GM23338 (cell line): ENCODE data around the gene PARVA. TPM values are rescaled to one million over a fixed set of nuclear protein-coding genes. Genes with fewer than 3 reads are reported as not detected.

Source experiments
- ATAC-seq: fragments of 200-7000 bp; cut with Tn5 transposase; 3 replicates; pipeline ENCODE4 v1.9.1; 2020
- DNase-seq: peaks from one replicate; pipeline ENCODE4 v3.0.0-alpha.2; 2015; ENCODE audit warnings: low spot score
- H2AFZ ChIP-seq: fragments of 200-600 bp; sonication (generic); 2 replicates; pipeline ENCODE4 v1.8.0; 2016; ENCODE audit warnings: antibody characterized with exemption, mild to moderate bottlenecking, moderate library complexity
- H3F3A ChIP-seq: fragments of 200-600 bp; sonication (generic); replicated peaks from 2 replicates; pipeline ENCODE4 v1.8.0; 2017; ENCODE audit warnings: antibody characterized with exemption, mixed run types, low read depth
- H3K27ac ChIP-seq: fragments of 200-600 bp; sonication (generic); 2 replicates; pipeline ENCODE4 v1.6.1; 2016; ENCODE audit warnings: low read depth
- H3K27me3 ChIP-seq: fragments of 200-600 bp; sonication (generic); 2 replicates; pipeline ENCODE4 v1.8.0; 2016; ENCODE audit warnings: mild to moderate bottlenecking, mixed run types, moderate library complexity; ENCODE audit not compliant: insufficient read depth
- H3K36me3 ChIP-seq: fragments of 200-600 bp; sonication (generic); 2 replicates; pipeline ENCODE4 v1.8.0; 2016; ENCODE audit warnings: mild to moderate bottlenecking; ENCODE audit not compliant: insufficient read depth
- H3K4me1 ChIP-seq: fragments of 200-600 bp; sonication (generic); 2 replicates; pipeline ENCODE4 v1.8.0; 2016; ENCODE audit warnings: mild to moderate bottlenecking, moderate library complexity; ENCODE audit not compliant: insufficient read depth
- H3K4me2 ChIP-seq: fragments of 200-600 bp; sonication (generic); 2 replicates; pipeline ENCODE4 v1.7.1; 2017; ENCODE audit warnings: mixed run types
- H3K4me3 ChIP-seq: fragments of 200-600 bp; sonication (generic); 2 replicates; pipeline ENCODE4 v1.6.1; 2016; ENCODE audit warnings: mixed run types
- H3K79me2 ChIP-seq: fragments of 200-600 bp; sonication (generic); replicated peaks from 2 replicates; pipeline ENCODE4 v1.8.0; 2017; ENCODE audit warnings: mild to moderate bottlenecking; ENCODE audit not compliant: insufficient read depth
- H3K9me2 ChIP-seq: fragments of 200-600 bp; sonication (generic); 2 replicates; pipeline ENCODE4 v1.8.0; 2017; ENCODE audit not compliant: insufficient read depth
- H4K20me1 ChIP-seq: fragments of 200-600 bp; sonication (generic); replicated peaks from 2 replicates; pipeline ENCODE4 v1.8.0; 2017; ENCODE audit warnings: mild to moderate bottlenecking; ENCODE audit not compliant: insufficient read depth
- H3K27ac Mint-ChIP-seq: 2 replicates; pipeline ENCODE4 v1.8.0; 2020; ENCODE audit warnings: inconsistent platforms, mild to moderate bottlenecking, moderate library complexity, mixed read lengths
- H3K27me3 Mint-ChIP-seq: 3 replicates; pipeline ENCODE4 v1.8.0; 2022; ENCODE audit warnings: low read depth, mild to moderate bottlenecking, moderate library complexity, mixed read lengths, inconsistent platforms; ENCODE audit not compliant: insufficient read depth, poor library complexity
- H3K36me3 Mint-ChIP-seq: 3 replicates; pipeline ENCODE4 v1.8.0; 2021; ENCODE audit warnings: low read depth, mild to moderate bottlenecking, inconsistent platforms, moderate library complexity, mixed read lengths
- H3K4me1 Mint-ChIP-seq: 3 replicates; pipeline ENCODE4 v1.8.0; 2020; ENCODE audit warnings: mild to moderate bottlenecking, inconsistent platforms, mixed read lengths
- H3K4me3 Mint-ChIP-seq: 3 replicates; pipeline ENCODE4 v1.8.0; 2021; ENCODE audit warnings: moderate library complexity, mild to moderate bottlenecking, inconsistent platforms, mixed read lengths
- H3K9me3 Mint-ChIP-seq: 3 replicates; pipeline ENCODE4 v1.8.0; 2020; ENCODE audit warnings: moderate library complexity, mild to moderate bottlenecking, inconsistent platforms, mixed read lengths
- CREB1 ChIP-seq: fragments of 250-450 bp; sonication (Bioruptor Pico); IDR thresholded peaks from 2 replicates; pipeline ENCODE4 v1.5.0; 2020; ENCODE audit warnings: low read depth, mild to moderate bottlenecking, moderate library complexity
- CTCF ChIP-seq, 2 experiments: fragments of 200-600 bp in 1 of 2; sonication (generic) in 1 of 2; conservative IDR thresholded peaks; 2 replicates each; pipeline versions ENCODE4 v1.5.1 to v1.6.1; 2016 to 2017; ENCODE audit warnings: antibody characterized with exemption in 2 of 2, low read depth in 2 of 2, mild to moderate bottlenecking in 2 of 2, moderate library complexity in 1 of 2
- ETS1 ChIP-seq: IDR thresholded peaks from 2 replicates; pipeline ENCODE4 v1.6.1; 2016; ENCODE audit warnings: antibody characterized with exemption
- EZH2 ChIP-seq: fragments of 200-600 bp; sonication (generic); IDR thresholded peaks from one replicate; pipeline ENCODE4 v1.8.0; 2017; ENCODE audit warnings: antibody characterized with exemption, mild to moderate bottlenecking, low read depth; ENCODE audit not compliant: unreplicated experiment
- EZH2phosphoT487 ChIP-seq: fragments of 200-600 bp; sonication (generic); IDR thresholded peaks from one replicate; pipeline ENCODE4 v1.8.1; 2018; ENCODE audit warnings: antibody characterized with exemption; ENCODE audit not compliant: unreplicated experiment
- JUNB ChIP-seq: IDR thresholded peaks from one replicate; pipeline ENCODE4 v1.6.1; 2016; ENCODE audit warnings: antibody characterized with exemption; ENCODE audit not compliant: unreplicated experiment
- NANOG ChIP-seq: IDR thresholded peaks from 2 replicates; pipeline ENCODE4 v1.6.1; 2016; ENCODE audit warnings: antibody characterized with exemption, borderline replicate concordance
- POLR2AphosphoS5 ChIP-seq: IDR thresholded peaks from 2 replicates; pipeline ENCODE4 v1.6.1; 2016; ENCODE audit warnings: antibody characterized with exemption, low read depth
- REST ChIP-seq: IDR thresholded peaks from one replicate; pipeline ENCODE4 v1.6.1; 2018; ENCODE audit warnings: antibody characterized with exemption; ENCODE audit not compliant: unreplicated experiment
- STAT1 ChIP-seq: IDR thresholded peaks from one replicate; pipeline ENCODE4 v1.6.1; 2016; ENCODE audit warnings: antibody characterized with exemption; ENCODE audit not compliant: unreplicated experiment
- ZNF114 ChIP-seq: fragments of 250-450 bp; sonication (Bioruptor Pico); IDR thresholded peaks from 2 replicates; pipeline ENCODE4 v1.5.0; 2020; ENCODE audit warnings: mild to moderate bottlenecking, moderate library complexity
- ZNF331 ChIP-seq: fragments of 250-450 bp; sonication (Bioruptor Pico); IDR thresholded peaks from 2 replicates; pipeline ENCODE4 v1.5.0; 2020; ENCODE audit warnings: low read depth, mild to moderate bottlenecking, moderate library complexity
- ZNF462 ChIP-seq: fragments of 250-450 bp; sonication (Bioruptor Pico); IDR thresholded peaks from 2 replicates; pipeline ENCODE4 v1.5.0; 2020; ENCODE audit warnings: mild to moderate bottlenecking, moderate library complexity
- polyA plus RNA-seq: library from polyadenylated mRNA; unstranded; fragments of >200 nt; fragmentation: Nextera tagmentation; extraction: Ambion mirVana; gene quantifications from 2 replicates; pipeline ENCODE4 v1.2.1, GENCODE V29; 2016
- total RNA-seq: library from RNA; depleted of rRNA; stranded (reverse); fragments of >200 nt; shearing (Covaris generic); gene quantifications from 2 replicates; pipeline ENCODE4 v1.2.3, GENCODE V29; 2014

PARVA gene
- total and polyA plus RNA-seq, 2 experiments from 2014 or later, result 5.8 to 6.9 TPM

GRCh38 chr11:12478743-12479142, 101.4 kb downstream of the PARVA start:
- peaks cover under 1% of the 10 kb centered on the region; the same call in 2 of the 3 replicates for H3K4me1 Mint-ChIP-seq
- no peaks in the 10 kb centered on the region for H3K9me3 Mint-ChIP-seq

More at GRCh38 chr11:12478743-12479142, 101.4 kb downstream of the PARVA start:
- Histone ChIP-seq H3K4me1 (no peaks in the 10 kb centered on the region), H4K20me1 (no peaks in the 10 kb centered on the region), H3F3A (no peaks in the 10 kb centered on the region), H3K27me3 (no peaks in the 10 kb centered on the region), H3K4me2 (no peak overlapping the region), H3K79me2 (no peaks in the 10 kb centered on the region), H3K4me3 (no peak overlapping the region), H3K36me3 (no peaks in the 10 kb centered on the region), H2AFZ (no peak overlapping the region), H3K27ac (no peak overlapping the region), H3K9me2 (no peaks in the 10 kb centered on the region)
- Mint-ChIP-seq H3K4me3 (no peak overlapping the region), H3K36me3 (no peaks in the 10 kb centered on the region), H3K27me3 (peaks cover 5% of the 10 kb centered on the region), H3K27ac (no peak overlapping the region)
- DNase-seq (no peak), ATAC-seq (no peak)
- TF ChIP-seq ZNF114 (no peak), NANOG (no peak), CREB1 (CRISPR knock-in tag) (no peak), ETS1 (no peak), ZNF462 (no peak), POLR2AphosphoS5 (no peak), CTCF (conservative IDR thresholded peaks at IDR 0.05; ENCODE audit: low read depth in 2 of 2) (no peak), EZH2phosphoT487 (no peak), REST (no peak), EZH2 (no peak), JUNB (no peak), ZNF331 (CRISPR knock-in tag) (no peak), STAT1 (no peak)
